ENCODE data around the gene HCK.

HCK gene

GRCh38 chr20:32010666-32011065 is 41.4 kb upstream of the HCK start:
- peaks cover 7% of the 10 kb centered on the region for H3K27me3 ChIP-seq (ENCODE audit: insufficient read depth, poor library complexity, severe bottlenecking)
- H3K27ac ChIP-seq (ENCODE audit: poor library complexity, severe bottlenecking): no peak overlapping the region
- ATAC-seq (ENCODE audit: low read depth) (peak; percentile 19; the same call in 1 of the 3 replicates), DNase-seq (ENCODE audit: low spot score) (no peak)
- no peaks in the 10 kb centered on the region for H3K36me3 ChIP-seq (ENCODE audit: low read depth)
- no peak overlapping the region for H3K4me3 ChIP-seq (ENCODE audit: severe bottlenecking)
- no peaks in the 10 kb centered on the region for H3K4me1 ChIP-seq (ENCODE audit: insufficient read depth, poor library complexity, severe bottlenecking)
- no peak for TF ChIP-seq CTCF (IDR thresholded peaks at IDR 0.05; ENCODE audit: poor library complexity, severe bottlenecking)
- no peaks in the 10 kb centered on the region for H3K9me3 ChIP-seq (ENCODE audit: severe bottlenecking)

GRCh38 chr20:32012159-32012688 is 39.8 kb upstream of the HCK start:
- no peaks in the 10 kb centered on the region for H3K36me3 ChIP-seq (ENCODE audit: low read depth)
- no peaks in the 10 kb centered on the region for H3K4me1 ChIP-seq (ENCODE audit: insufficient read depth, poor library complexity, severe bottlenecking)
- ATAC-seq (ENCODE audit: low read depth) (peak; percentile 28; the same call in 2 of the 3 replicates), DNase-seq (ENCODE audit: low spot score) (no peak)
- no peak for TF ChIP-seq CTCF (IDR thresholded peaks at IDR 0.05; ENCODE audit: poor library complexity, severe bottlenecking)
- H3K27me3 ChIP-seq (ENCODE audit: insufficient read depth, poor library complexity, severe bottlenecking): peaks cover 15% of the 10 kb centered on the region
- no peak overlapping the region for H3K27ac ChIP-seq (ENCODE audit: poor library complexity, severe bottlenecking)
- no peak overlapping the region for H3K4me3 ChIP-seq (ENCODE audit: severe bottlenecking)
- H3K9me3 ChIP-seq (ENCODE audit: severe bottlenecking): no peaks in the 10 kb centered on the region

GRCh38 chr20:32013326-32013725 is 38.7 kb upstream of the HCK start:
- Histone ChIP-seq H3K4me3 (ENCODE audit: severe bottlenecking) (no peak overlapping the region), H3K9me3 (ENCODE audit: severe bottlenecking) (no peaks in the 10 kb centered on the region), H3K27me3 (ENCODE audit: insufficient read depth, poor library complexity, severe bottlenecking) (peaks cover 21% of the 10 kb centered on the region), H3K36me3 (ENCODE audit: low read depth) (no peaks in the 10 kb centered on the region), H3K27ac (ENCODE audit: poor library complexity, severe bottlenecking) (no peak overlapping the region), H3K4me1 (ENCODE audit: insufficient read depth, poor library complexity, severe bottlenecking) (no peaks in the 10 kb centered on the region)
- no peak for TF ChIP-seq CTCF (IDR thresholded peaks at IDR 0.05; ENCODE audit: poor library complexity, severe bottlenecking)
- no peak for DNase-seq (ENCODE audit: low spot score)
- no peak for ATAC-seq (ENCODE audit: low read depth)

GRCh38 chr20:32017711-32018251 is 34.3 kb upstream of the HCK start:
- TF ChIP-seq CTCF (IDR thresholded peaks at IDR 0.05; ENCODE audit: poor library complexity, severe bottlenecking): peak; percentile 50
- peaks cover 50% of the 10 kb centered on the region for H3K27me3 ChIP-seq (ENCODE audit: insufficient read depth, poor library complexity, severe bottlenecking)
- H3K9me3 ChIP-seq (ENCODE audit: severe bottlenecking): no peaks in the 10 kb centered on the region
- DNase-seq (ENCODE audit: low spot score): no peak
- peak; percentile 47 for ATAC-seq (ENCODE audit: low read depth)
- no peak overlapping the region for H3K27ac ChIP-seq (ENCODE audit: poor library complexity, severe bottlenecking)
- peak overlapping the region; percentile 50 for H3K4me3 ChIP-seq (ENCODE audit: severe bottlenecking)
- H3K4me1 ChIP-seq (ENCODE audit: insufficient read depth, poor library complexity, severe bottlenecking): no peaks in the 10 kb centered on the region
- H3K36me3 ChIP-seq (ENCODE audit: low read depth): no peaks in the 10 kb centered on the region

All from RWPE2 (cell line).